ENCODE results near the gene OR9G4. TPM values are rescaled to one million over a fixed set of nuclear protein-coding genes. Genes with fewer than 3 reads are reported as not detected.

Gene OR9G4
- total RNA-seq: not detected

- no peaks in the 10 kb centered on the region for H3K27me3 ChIP-seq
- no peak for DNase-seq
- H3K9me3 ChIP-seq: no peaks in the 10 kb centered on the region
- no peaks in the 10 kb centered on the region for H3K36me3 ChIP-seq
- intact Hi-C loops (cut with DNase I): no loop called here
- TF ChIP-seq CTCF (IDR thresholded peaks at IDR 0.05): no peak
- H3K4me3 ChIP-seq: no peak within 1 kb of the TSS
- H3K27ac ChIP-seq: no peak within 1 kb of the TSS
- no peaks in the 10 kb centered on the region for H3K4me1 ChIP-seq
- H3K9ac ChIP-seq (ENCODE audit: low read depth in 2 of 2, low read length in 2 of 2): no peak within 1 kb of the TSS
These were observed at the start of gene OR9G4 for GRCh38 chr11:56748597-56748996. Gene OR9G4, minus strand, starts transcription at chr11:56748697. Its CDS starts 4,931 bp downstream, at chr11:56743766.

GRCh38 chr11:56783448-56784041 lies 35.0 kb upstream of the OR9G4 start:
- Histone ChIP-seq H3K9me3 (no peaks in the 10 kb centered on the region), H3K4me1 (no peaks in the 10 kb centered on the region), H3K36me3 (no peaks in the 10 kb centered on the region), H3K4me3 (no peak overlapping the region), H3K27ac (no peak overlapping the region), H3K9ac (ENCODE audit: low read depth in 2 of 2, low read length in 2 of 2) (no peak overlapping the region), H3K27me3 (no peaks in the 10 kb centered on the region)
- TF ChIP-seq CTCF (IDR thresholded peaks at IDR 0.05): peak; percentile 64
- peak; percentile 17 for DNase-seq
- intact Hi-C loops (cut with DNase I): loop anchor here (5.0 kb wide), 2 partner anchors 261 to 841 kb away; no protein-coding TSS in a partner anchor

- H3K27ac ChIP-seq: no peak overlapping the region
- intact Hi-C loops (cut with DNase I): loop anchor here (5.0 kb wide), 2 partner anchors 260 to 840 kb away; no protein-coding TSS in a partner anchor
- H3K4me3 ChIP-seq: no peak overlapping the region
- H3K9me3 ChIP-seq: no peaks in the 10 kb centered on the region
- no peaks in the 10 kb centered on the region for H3K27me3 ChIP-seq
- no peaks in the 10 kb centered on the region for H3K4me1 ChIP-seq
- no peak overlapping the region for H3K9ac ChIP-seq (ENCODE audit: low read depth in 2 of 2, low read length in 2 of 2)
- no peak for TF ChIP-seq CTCF (IDR thresholded peaks at IDR 0.05)
- H3K36me3 ChIP-seq: no peaks in the 10 kb centered on the region
- no peak for DNase-seq
These were observed 33.8 kb upstream of the OR9G4 start for GRCh38 chr11:56782167-56782847.

- no peak for TF ChIP-seq CTCF (IDR thresholded peaks at IDR 0.05)
- Histone ChIP-seq H3K27me3 (no peaks in the 10 kb centered on the region), H3K9ac (ENCODE audit: low read depth in 2 of 2, low read length in 2 of 2) (no peak overlapping the region), H3K9me3 (no peaks in the 10 kb centered on the region), H3K36me3 (no peaks in the 10 kb centered on the region), H3K27ac (no peak overlapping the region), H3K4me1 (no peaks in the 10 kb centered on the region), H3K4me3 (no peak overlapping the region)
- DNase-seq: no peak
- intact Hi-C loops (cut with DNase I): loop anchor here (5.0 kb wide), 1 partner anchor 150 kb away; no protein-coding TSS in a partner anchor
These were observed 28.3 kb upstream of the OR9G4 start for GRCh38 chr11:56776809-56777208.

GRCh38 chr11:56764976-56765375 lies 16.5 kb upstream of the OR9G4 start:
- DNase-seq: no peak
- TF ChIP-seq CTCF (IDR thresholded peaks at IDR 0.05): no peak
- H3K27me3 ChIP-seq: no peaks in the 10 kb centered on the region
- intact Hi-C loops (cut with DNase I): no loop called here
- H3K9ac ChIP-seq (ENCODE audit: low read depth in 2 of 2, low read length in 2 of 2): no peak overlapping the region
- no peaks in the 10 kb centered on the region for H3K4me1 ChIP-seq
- no peak overlapping the region for H3K4me3 ChIP-seq
- no peak overlapping the region for H3K27ac ChIP-seq
- H3K36me3 ChIP-seq: no peaks in the 10 kb centered on the region
- no peaks in the 10 kb centered on the region for H3K9me3 ChIP-seq

Data from colonic mucosa (tissue), 4 donors.